ENCODE data around the gene QDPR.
"Not testable (repeated sequence)": the region's sequence is repeated elsewhere in the genome, so short reads cannot be mapped to it uniquely, and the experiment has no call there.

Gene QDPR

DNA sequence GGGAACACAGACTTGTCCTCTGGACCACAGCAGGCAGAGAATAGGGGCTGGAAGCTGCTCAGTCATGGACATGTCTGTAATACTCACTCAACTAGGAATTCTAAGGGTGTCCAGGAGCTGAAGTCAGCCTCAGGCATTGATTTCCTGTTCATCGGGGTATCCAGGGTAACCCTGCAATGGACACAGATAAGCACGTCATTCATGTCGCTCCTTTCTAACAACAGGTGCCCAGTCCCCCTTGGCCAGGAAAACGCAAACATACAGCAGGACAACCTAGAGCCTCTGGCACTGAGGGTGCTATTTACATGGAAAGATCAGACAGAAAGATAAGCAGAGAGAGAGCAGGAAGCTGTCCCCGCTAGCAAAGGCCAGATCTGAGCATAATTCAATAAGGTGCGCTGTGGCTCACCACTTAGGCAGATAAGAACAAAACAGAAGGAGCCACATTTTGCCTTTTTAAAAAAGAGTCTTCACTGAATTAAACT lies 21.3 kb downstream of the QDPR start:
- DNase-seq (ENCODE audit: low spot score), result no peak

GRCh38 chr4:17489721-17490120 lies 22.2 kb downstream of the QDPR start:
- DNase-seq (ENCODE audit: low spot score), result no peak

- no peak for DNase-seq (ENCODE audit: low spot score)
Observed at GRCh38 chr4:17489123-17489522, 22.8 kb downstream of the QDPR start.

GRCh38 chr4:17482716-17483115 lies 29.2 kb downstream of the QDPR start:
- no peak for DNase-seq (ENCODE audit: low spot score)

GRCh38 chr4:17480955-17481354 lies 30.9 kb downstream of the QDPR start:
- DNase-seq (ENCODE audit: low spot score), result no peak

GRCh38 chr4:17480210-17480927 lies 31.5 kb downstream of the QDPR start:
- no peak for DNase-seq (ENCODE audit: low spot score)

DNA sequence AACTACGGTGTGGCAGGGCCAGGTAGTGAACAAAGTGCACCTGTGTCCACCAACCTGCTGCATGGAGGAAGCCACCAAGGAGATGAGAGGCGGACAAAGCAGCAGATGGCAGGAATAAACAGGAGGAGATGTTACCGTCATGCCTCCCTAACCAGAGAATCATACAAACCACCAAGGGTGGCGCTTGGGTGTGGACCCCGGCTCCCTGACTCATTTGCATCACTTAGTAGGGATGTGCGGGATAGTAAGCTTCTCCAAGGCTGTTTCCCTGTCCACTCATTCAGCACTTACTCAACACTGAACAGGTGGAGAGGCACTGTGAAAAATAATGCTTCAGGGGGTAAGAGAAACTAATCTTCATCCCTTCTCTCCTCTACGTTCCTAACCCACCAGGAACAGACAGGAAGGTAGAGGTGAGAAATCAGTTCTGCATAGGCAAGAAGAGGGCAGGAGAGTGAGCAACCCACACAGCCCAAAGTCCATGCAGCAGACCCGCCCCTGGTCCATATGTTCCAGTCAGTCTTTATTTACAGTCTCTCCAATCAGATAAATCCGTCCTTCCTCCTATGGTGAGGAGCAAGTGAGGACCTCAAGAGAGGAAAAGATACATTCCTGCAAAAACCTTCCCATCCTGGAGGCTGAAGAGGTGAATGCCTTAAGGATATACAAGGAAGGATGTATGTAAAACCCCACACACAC lies 34.0 kb downstream of the QDPR start:
- no peak for DNase-seq (ENCODE audit: low spot score)

- DNase-seq (ENCODE audit: low spot score), result no peak
Observed at GRCh38 chr4:17476853-17477252, 35.0 kb downstream of the QDPR start.

GRCh38 chr4:17475481-17475880 lies 36.4 kb downstream of the QDPR start:
- DNase-seq (ENCODE audit: low spot score), result no peak

- no peak for DNase-seq (ENCODE audit: low spot score)
Observed at GRCh38 chr4:17469931-17470674, 41.8 kb downstream of the QDPR start.

DNA sequence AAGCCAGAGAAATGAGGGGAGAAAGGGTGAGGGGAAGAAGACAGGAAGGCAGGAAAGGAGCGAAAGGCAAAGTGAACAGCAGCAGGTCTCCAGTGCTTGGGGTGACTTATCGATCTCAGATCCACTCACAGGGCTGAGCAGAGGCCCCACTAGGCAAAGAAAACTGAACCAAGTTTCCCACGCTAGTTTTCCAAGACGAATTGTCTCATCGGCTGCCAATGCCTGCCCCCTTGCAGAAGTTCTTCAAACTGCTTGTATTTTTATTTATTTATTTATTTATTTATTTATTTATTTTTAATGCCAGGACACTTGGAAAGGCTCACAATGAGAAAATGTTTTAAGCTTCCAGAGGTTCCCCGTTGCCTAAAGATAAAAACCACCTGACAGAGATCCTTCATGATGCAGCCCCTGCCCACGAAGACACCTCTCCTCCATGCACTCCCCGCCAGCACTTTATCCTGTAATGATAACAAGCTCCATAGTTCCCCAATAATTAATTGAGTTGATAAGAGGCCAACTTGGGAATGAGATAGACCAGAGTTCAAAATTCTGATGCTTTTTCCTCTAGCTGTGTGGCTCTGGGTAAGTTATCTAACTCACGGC lies 43.2 kb downstream of the QDPR start:
- DNase-seq (ENCODE audit: low spot score), result peak; percentile 72

DNA sequence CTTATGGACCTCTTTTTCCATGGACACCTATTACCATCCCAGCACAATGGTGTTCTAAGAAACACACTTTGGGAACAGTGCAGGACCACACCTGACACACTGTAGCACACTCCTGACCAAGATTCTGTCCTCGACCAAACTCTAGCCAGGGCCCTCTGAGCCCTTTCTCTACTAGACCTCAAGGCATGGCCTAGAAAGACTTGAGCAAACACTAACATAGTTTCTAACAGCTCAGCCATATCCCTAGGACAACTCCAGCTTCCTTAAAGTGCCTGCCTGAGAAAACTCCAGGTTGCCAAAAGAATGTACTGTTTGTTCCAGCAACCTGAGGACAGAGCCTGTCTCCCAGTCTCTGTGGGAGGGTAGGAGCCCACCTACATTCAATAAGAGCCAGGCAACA lies 48.3 kb downstream of the QDPR start:
- DNase-seq (ENCODE audit: low spot score), result no peak

DNA sequence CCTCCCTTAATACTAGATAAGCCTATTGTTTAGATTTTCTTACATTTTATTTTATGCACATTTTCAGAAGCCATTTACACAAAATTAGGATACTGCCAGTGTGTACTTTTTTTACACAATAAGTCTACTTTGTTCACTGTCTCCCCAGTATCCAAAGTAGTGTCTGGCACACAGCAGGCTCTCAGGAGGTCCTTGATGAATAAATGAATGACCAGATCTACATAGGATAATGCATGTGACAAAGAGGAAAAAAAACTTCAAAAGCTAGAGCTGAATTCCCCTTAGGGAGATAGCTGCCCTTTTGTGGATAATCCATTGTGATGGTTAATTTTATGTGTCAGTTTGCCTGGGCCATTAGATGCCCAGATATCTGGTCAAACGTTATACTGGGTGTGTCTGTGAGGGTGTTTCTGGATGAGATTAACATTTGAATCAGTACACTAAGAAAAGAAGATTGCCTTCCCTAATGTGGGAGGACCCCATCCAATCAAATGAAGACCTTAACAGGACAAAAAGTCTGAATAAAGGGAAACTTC lies 61.6 kb downstream of the QDPR start:
- no peak for DNase-seq (ENCODE audit: low spot score)

- DNase-seq (ENCODE audit: low spot score), result peak; percentile 58
Observed at GRCh38 chr4:17448689-17449088, 63.2 kb downstream of the QDPR start.

DNA sequence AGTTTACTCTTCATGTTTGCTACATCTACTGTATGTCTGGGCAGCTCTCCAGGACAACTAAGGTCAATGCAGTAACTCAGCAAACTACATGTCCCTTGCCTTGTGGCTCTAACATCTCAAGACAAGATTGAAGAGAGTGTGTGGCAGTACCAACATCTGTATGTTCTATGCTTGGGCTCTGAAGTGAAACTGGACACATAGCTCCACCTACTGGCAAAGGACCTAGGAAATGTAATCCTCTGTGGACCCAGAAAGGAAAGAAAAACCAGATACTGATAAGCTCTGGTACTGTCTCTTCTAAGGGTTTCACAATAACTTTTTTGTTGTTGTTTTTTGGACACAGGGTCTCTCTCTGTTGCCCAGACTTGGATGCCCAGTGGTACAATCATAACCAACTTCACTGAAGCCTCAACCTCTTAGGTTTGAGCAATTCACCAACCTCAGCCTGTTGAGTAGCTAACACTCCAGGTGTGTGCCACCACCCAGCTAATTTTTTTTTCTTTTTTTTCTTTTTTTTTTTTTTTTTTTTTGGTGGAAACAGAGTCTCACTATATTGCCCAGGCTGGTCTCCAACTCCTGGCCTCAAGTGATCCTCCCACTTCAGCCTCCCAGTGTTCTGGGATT lies 64.1 kb downstream of the QDPR start:
- DNase-seq (ENCODE audit: low spot score), result peak; percentile 75

DNA sequence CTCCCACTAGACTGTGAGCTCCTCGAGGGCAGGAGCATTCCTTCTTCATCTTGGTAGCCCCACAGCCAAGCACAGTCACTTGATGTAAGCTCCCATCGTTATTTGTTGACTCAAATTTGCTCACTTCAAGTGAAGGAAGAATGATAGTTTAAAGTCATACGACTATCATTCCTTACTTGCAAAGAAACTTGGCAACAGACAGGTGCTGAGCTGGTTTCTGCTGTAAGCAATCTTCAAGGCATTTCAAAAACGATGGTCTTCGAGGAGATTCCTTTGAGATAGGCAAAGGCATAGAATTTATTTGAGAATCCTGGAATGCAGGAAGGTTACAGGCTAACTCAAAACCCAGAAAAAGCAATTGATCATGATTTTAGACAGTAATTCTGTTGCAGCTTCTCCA lies 64.8 kb downstream of the QDPR start:
- DNase-seq (ENCODE audit: low spot score), result no peak

GRCh38 chr4:17442477-17442876 lies 69.4 kb downstream of the QDPR start:
- not testable (repeated sequence) for DNase-seq (ENCODE audit: low spot score)

DNA sequence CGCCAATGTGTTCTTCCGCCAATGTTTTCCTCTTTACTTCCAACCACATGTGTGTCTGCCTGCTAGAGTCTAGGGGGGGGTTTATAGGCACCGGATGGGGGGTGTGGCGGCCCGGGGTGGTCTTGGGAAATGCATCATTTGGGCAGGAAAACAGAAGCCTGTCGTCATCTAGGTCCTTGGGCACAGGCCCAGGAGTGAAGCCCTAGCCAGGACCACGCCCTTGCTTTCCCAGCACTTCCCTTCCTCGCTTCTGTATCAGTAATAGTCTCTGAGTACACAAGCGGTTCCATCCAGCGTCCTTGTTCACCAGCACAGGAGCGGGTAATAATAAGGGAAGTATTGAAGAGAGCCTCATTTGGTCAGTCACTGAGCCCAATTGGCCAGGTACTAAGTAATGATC lies 74.5 kb downstream of the QDPR start:
- no peak for DNase-seq (ENCODE audit: low spot score)

- DNase-seq (ENCODE audit: low spot score), result no peak
Observed at GRCh38 chr4:17436750-17437090, 75.2 kb downstream of the QDPR start.

Measured in AG20443 (cell line).